ENCODE data around the gene ALDH1L2.
"Not testable (repeated sequence)": the region's sequence is repeated elsewhere in the genome, so short reads cannot be mapped to it uniquely, and the experiment has no call there.

ALDH1L2 gene

GRCh38 chr12:105084251-105085250 is at the start of gene ALDH1L2:
Gene ALDH1L2, minus strand, starts transcription at chr12:105084458. Its CDS starts 22 bp downstream, at chr12:105084436.
- DNase-seq: peak; percentile 88

- DNase-seq: no peak
Observed at GRCh38 chr12:105120551-105120950, 36.3 kb upstream of the ALDH1L2 start.

- no peak for DNase-seq
Observed at GRCh38 chr12:105116969-105117368, 32.7 kb upstream of the ALDH1L2 start.

- no peak for DNase-seq
Observed at GRCh38 chr12:105113094-105113493, 28.8 kb upstream of the ALDH1L2 start.

- DNase-seq: no peak
Observed at GRCh38 chr12:105110851-105111250, 26.6 kb upstream of the ALDH1L2 start.

GRCh38 chr12:105109465-105110212 is 25.4 kb upstream of the ALDH1L2 start:
- no peak for DNase-seq

- DNase-seq: peak; percentile 96
Observed at GRCh38 chr12:105107494-105108371, 23.5 kb upstream of the ALDH1L2 start, which contains the start of gene WASHC4. Gene WASHC4, plus strand, starts transcription at chr12:105107731. Its CDS starts 70 bp downstream, at chr12:105107801.

- DNase-seq: peak; percentile 52
Observed at GRCh38 chr12:105107171-105107493, 22.9 kb upstream of the ALDH1L2 start.

GRCh38 chr12:105106621-105107020 is 22.4 kb upstream of the ALDH1L2 start:
- DNase-seq: no peak

- DNase-seq: no peak
Observed at GRCh38 chr12:105104762-105105161, 20.5 kb upstream of the ALDH1L2 start.

GRCh38 chr12:105102673-105103072 is 18.4 kb upstream of the ALDH1L2 start:
- no peak for DNase-seq

GRCh38 chr12:105100998-105101397 is 16.7 kb upstream of the ALDH1L2 start:
- peak; percentile 6 for DNase-seq

- peak; percentile 44 for DNase-seq
Observed at GRCh38 chr12:105100207-105100985, 16.1 kb upstream of the ALDH1L2 start.

- peak; percentile 33 for DNase-seq
Observed at GRCh38 chr12:105099356-105099755, 15.1 kb upstream of the ALDH1L2 start.

GRCh38 chr12:105095338-105095737 is 11.1 kb upstream of the ALDH1L2 start:
- DNase-seq: not testable (repeated sequence)

- no peak for DNase-seq
Observed at GRCh38 chr12:105092336-105092735, 8.1 kb upstream of the ALDH1L2 start.

GRCh38 chr12:105091476-105092206 is 7.4 kb upstream of the ALDH1L2 start:
- DNase-seq: no peak

- DNase-seq: no peak
Observed at GRCh38 chr12:105090361-105090760, 6.1 kb upstream of the ALDH1L2 start.

- DNase-seq: no peak
Observed at GRCh38 chr12:105089817-105090216, 5.6 kb upstream of the ALDH1L2 start.

GRCh38 chr12:105085501-105085900 is 1.2 kb upstream of the ALDH1L2 start:
- DNase-seq: no peak

- peak; percentile 84 for DNase-seq
Observed at GRCh38 chr12:105083551-105084105, 630 bp downstream of the ALDH1L2 start.

All from inflammatory macrophage treated with lipopolysaccharide for 4 hours (primary cell).